Right lobe of liver (tissue), 4 donors: Measurements from ENCODE around the gene SLC1A2.

Source experiments
- POLR2A ChIP-seq: fragments of 450-650 bp; IDR thresholded peaks from one replicate; pipeline ENCODE4 v1.6.1; 2017; ENCODE audit warnings: antibody characterized with exemption, mild to moderate bottlenecking
- TF ChIP-seq, protein P1 (sequence below), 4 donors: fragments of 200-600 bp in 3 of 4; fragments of 450-650 bp in 1 of 4; IDR thresholded peaks; one replicate each; pipeline versions ENCODE4 v1.5.1 to v1.8.0; 2016 to 2022; ENCODE audit warnings: antibody characterized with exemption in 4 of 4, mild to moderate bottlenecking in 2 of 4
- donor health status: DM: no; HTN: no; CAD: no.
- donor health status: DM: no; HTN: no; CAD: no.
- donor health status: DM: no; HTN: yes; CAD: no.

DNA sequence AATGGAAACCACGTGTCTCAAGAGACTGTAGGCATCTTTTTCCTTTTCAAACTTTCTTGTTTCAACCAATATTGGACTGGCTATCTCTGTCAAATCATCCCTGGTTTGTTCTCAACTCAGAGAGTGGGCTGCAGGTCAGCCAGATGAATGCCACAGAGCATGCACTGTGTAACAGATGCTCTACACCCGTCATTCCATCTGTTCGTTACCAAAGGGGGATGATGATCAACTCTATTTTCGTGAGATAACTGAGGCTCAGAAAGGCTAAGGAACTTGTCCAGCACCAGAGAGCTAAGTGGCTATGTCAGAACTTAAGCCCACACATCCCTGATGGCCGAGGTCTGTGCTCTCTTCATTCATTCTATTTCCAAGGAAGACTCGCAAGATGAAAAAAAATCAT is 42.1 kb downstream of the SLC1A2 start:
- TF ChIP-seq, protein P1, sequence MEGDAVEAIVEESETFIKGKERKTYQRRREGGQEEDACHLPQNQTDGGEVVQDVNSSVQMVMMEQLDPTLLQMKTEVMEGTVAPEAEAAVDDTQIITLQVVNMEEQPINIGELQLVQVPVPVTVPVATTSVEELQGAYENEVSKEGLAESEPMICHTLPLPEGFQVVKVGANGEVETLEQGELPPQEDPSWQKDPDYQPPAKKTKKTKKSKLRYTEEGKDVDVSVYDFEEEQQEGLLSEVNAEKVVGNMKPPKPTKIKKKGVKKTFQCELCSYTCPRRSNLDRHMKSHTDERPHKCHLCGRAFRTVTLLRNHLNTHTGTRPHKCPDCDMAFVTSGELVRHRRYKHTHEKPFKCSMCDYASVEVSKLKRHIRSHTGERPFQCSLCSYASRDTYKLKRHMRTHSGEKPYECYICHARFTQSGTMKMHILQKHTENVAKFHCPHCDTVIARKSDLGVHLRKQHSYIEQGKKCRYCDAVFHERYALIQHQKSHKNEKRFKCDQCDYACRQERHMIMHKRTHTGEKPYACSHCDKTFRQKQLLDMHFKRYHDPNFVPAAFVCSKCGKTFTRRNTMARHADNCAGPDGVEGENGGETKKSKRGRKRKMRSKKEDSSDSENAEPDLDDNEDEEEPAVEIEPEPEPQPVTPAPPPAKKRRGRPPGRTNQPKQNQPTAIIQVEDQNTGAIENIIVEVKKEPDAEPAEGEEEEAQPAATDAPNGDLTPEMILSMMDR (IDR thresholded peaks at IDR 0.05), result no peak
- TF ChIP-seq POLR2A, result no peak
